ENCODE measurements around the gene ABCB1.
"Not testable (repeated sequence)": the region's sequence is repeated elsewhere in the genome, so short reads cannot be mapped to it uniquely, and the experiment has no call there.

Gene ABCB1

DNA sequence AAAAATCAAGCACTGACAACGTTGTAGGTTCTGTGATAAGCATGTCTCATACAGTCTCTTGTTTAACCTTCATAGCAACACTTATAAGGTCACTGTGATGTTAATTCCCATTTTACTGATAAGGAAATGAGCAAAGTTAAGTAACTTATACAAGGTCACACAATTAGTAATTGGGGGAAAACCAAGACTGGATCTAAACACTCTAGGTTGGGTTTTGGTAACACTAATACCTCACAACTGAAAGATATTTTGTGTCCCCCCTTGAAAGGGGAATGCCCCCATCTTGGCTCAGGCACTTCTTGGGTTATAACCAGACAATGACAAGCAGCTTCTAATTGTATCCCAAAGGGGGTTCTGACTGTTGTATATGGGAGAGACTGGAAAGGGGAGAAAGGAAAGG lies 89.2 kb downstream of the ABCB1 start:
- DNase-seq: no peak

DNA sequence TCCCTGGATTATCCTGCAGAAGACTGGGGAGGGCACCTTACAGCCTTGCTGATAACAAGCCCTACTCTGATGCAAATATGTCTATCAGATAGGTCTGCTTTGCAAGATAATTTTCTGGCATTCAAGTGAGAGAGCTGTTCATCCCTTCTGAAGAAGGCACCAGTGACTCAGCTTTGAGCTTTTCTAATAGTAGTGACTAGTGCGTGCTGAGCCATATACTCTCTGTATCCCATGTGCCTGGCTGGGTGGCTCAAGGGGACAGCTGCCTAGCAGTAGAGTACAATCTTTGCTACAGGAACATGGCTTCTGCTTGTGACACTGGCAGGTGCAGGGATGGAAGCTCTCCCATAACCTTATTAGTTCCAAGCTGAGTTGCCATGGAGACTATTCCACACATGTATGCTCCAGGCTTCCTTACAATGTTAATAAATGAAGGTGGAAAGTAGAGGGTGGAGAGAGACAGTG lies 90.2 kb downstream of the ABCB1 start:
- DNase-seq: peak; percentile 67

DNA sequence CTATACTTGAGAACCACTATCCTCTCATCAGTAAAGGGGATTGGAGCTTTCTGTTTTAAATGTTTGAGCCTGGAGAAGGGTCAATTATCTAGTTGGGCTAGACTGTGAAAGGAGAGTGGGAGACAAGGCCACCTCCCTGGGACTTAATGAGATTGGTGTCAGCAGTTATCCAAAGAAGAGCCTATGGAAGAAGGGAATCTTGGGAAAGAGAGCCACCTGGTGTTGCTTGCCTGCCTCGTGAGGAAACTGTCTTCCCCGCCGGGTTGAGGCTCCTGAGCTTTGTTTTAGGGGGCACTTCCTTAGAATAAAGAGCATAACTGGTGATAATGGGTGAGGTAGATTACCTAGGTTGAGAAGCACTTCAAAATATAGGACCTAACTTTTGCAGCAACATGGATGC lies 93.2 kb downstream of the ABCB1 start:
- no peak for DNase-seq

DNA sequence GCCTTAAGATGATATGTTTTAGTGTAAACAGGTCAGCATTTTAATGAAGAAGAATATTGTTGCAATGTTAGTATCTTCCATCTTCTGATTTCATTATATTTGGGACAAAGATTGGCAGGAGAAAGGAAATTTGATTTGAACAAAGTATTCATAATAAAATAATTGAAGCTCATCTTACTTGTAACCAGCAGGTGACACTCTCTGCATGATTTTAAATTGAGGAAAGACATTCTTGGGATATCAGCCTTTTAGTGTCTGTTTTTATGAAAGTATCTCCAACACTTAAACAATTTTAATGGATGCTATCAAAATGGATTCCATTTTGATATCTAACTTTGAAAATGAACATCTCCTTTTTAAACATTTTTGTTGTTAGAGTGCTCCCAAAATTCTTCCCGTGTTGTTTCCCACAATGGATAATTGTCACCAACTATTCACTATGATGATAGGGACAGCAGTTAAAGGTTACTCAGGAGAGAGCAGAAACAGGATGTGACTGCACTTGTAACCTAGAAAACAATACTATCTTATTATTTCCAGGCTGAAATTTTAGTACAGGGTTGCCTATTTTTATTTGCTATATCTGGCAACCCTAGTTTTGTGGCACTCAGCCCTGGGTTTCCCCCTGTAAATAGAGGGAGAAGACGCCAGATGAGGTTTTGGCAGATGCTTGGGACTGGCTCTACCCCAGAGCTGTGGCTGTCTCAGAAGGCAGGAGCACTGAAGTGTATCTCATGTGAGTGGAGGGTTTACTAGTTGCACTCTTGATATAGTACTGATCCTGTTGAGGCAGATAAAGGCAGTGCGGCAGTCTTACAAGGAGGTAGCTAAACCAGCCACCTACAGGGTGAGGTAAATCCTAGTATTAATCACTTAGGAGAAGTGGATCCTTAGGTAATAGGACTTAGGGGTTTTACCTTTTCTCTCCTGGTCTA lies 94.2 kb downstream of the ABCB1 start:
- DNase-seq: peak; percentile 32

DNA sequence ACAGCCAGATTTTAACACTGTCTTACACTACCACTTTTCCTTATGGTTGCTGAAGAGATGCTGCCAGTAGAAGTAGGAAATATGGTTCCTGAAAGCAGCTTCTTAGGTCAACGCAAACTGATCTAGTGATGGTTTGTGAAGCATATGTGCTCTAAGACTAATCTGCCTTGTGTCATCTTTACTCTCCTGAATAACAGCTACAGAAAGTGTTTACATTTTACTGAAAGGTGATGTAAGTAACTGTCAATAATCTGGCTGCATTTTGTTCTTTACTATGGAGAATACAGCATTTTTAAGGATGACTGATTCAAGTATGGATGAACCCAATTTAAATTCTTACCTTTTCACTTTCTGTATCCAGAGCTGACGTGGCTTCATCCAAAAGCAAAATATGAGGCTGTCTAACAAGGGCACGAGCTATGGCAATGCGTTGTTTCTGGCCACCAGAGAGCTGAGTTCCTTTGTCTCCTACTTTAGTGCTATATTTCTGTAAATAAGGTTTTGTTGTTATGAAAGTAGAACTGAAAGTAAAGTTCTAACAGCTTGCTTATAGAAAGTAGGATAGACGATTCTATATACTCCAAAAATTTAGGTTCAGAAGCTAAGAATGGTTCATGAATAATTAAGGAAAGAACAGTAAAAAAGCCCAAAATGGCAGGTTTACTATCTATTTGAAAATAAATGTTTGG lies 95.0 kb downstream of the ABCB1 start:
- DNase-seq: no peak

DNA sequence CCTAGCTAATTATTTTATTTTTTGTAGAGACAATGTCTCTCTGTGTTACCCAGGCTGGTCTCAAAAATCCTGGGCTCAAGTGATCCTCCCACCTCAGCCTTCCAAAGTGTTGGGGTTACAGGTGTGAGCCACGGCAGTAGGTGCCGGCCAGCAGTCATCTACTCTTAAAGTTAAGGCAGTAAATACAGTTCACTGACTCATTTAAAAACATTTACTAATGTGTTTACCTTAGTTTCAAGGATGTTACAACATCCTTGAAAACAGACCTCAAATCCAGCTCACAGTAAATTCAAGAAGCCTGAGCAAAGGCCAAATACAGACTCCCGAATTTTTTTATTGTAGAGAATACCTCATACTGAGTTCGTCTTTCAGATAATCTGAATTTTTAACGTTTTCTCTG lies 95.6 kb downstream of the ABCB1 start:
- DNase-seq: no peak

DNA sequence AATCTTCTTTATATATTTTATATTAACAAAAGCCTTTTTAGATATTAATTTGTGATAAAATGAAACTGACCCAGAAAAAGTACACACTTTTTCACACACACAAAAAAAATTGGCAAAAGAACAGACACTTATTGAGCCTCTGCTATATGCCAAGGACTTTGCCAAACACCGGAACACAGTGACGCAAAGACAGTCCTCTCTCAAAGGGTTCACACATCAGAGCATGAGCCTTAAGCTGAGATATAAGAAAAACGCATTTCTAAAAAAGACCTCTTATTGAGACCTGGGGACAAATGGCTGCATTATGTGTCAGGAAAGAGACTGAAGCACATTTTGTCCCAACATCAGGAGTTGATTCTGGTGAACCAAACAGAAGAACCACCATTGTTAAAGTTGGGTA lies 101.2 kb downstream of the ABCB1 start:
- DNase-seq: no peak

DNA sequence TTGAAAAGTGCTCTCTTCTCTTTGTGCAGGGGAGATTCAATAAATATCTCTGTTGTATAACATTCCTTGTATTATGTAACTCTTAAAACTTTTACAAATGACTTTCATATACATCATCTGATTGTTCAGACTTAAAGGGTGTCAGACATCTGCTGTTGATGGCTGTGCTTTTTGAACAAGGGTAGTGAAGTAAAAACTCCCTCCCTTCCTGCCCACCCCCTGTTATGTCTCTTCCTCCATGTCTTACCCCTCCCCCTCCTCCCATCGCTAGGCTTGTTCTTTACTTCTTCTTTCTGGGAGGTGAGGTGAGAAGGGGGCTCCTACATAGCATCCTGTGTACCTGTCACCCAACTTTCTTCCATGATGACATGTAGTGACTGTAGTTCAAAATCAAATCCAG lies 101.8 kb downstream of the ABCB1 start:
- DNase-seq: no peak

DNA sequence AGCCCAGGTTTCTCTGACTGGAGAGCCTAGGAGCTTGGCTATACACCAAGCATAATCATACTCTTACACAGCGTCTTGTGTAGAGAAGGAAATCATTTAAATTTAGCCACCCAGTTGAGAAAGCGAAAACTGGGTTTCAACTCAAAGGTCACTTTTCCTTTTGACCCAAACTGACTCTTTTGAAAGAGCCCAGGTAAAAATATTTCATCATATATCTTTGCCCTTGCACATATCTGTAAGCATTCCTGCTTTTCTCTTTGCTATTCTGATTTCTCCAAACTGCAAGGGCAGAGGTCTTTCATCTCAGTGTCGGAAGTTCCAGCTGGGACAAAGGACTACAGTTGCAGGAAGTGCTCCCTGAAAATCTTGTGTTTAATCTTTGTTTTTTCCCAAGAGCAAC lies 103.2 kb downstream of the ABCB1 start:
- no peak for DNase-seq

DNA sequence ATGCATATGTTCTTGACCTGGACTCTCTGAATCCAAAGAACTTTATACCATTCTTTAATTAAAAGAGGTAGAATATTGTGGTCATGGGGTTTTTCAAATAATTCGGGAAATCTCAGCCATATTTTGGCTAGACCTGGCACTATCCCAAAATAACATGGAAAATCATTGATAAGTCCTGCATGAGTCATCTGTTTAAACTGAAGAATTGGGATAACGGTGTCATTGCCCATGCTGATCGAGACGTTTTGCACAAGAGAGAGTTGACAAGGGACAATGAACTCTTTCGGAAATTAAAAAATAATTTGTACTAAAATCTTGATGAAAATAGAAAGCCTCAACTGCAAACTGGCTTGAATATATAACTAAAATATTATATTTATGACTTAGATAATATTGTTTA lies 105.3 kb downstream of the ABCB1 start:
- DNase-seq: no peak

DNA sequence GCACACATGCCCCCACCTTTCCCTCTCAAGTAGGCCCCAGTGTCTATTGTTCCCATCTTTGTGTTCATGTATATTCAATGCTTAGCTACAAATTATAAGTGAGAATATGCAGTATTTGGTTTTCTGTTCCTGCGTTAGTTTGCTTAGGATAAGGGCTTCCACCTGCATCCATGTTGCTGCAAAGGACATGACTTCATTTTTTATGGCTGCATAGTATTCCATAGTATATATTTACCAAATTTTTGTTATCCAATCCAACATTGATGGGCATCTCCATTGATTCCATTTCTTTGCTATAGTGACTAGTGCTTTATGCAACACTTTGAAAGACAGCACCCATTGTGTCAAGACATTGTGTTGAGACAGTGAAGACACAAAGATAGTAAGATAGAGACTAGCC lies 106.2 kb downstream of the ABCB1 start:
- DNase-seq: no peak

DNA sequence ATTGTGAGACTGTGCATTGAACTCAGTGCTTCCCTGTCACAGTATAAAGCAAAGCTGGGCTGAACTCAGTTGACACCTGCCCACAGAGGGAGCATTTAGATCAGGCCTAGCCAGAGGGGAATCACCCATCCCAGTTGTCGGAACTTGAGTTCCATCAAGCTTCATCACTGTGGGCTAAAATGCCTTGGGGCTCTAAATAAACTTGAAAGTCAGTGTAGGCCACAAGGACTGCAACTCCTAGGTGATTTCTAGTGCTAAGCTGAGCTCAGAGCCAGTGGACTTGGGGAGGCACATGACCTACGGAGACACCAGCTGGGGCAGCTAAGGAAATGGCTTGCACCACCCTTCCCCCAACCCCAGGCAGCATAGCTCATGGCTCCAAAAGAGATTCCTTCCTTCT lies 117.6 kb downstream of the ABCB1 start:
- no peak for DNase-seq

DNA sequence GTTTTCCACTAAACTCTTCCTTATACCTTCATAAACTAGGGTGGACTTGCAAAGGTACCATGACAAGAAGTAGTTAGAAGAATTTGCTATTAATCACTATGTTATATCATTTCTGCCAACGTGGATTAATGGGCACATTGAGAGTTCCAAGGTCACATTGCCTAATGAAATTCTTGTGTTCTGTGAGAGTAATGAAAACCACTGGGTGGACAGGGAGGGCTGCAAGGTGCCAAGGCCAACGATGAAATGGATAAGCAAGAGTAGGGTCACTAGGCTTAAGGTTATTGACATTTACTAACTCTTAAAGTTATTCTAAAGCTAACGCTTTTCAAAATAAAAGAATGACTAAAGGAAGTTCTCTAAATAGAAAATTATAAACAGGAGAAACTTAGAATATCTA lies 118.6 kb downstream of the ABCB1 start:
- no peak for DNase-seq

DNA sequence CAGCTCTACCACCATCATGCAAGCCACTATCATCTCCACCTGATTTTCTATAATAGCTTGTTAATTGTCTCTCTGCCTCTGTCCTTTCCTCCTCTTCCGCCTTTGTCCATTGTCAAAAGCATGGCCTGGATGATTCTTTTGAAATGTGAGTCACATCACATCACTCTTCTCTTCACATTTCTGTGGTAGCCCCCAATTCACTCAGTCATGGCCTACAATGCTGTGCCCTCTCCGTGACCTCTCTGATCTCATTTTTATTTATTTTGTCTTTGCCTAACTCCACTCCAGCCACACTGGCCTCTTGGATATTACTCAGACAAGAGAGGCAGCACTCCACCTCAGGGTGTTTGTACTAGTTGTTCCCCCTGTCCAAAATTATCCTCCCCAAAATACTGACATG lies 120.3 kb downstream of the ABCB1 start:
- DNase-seq: no peak

DNA sequence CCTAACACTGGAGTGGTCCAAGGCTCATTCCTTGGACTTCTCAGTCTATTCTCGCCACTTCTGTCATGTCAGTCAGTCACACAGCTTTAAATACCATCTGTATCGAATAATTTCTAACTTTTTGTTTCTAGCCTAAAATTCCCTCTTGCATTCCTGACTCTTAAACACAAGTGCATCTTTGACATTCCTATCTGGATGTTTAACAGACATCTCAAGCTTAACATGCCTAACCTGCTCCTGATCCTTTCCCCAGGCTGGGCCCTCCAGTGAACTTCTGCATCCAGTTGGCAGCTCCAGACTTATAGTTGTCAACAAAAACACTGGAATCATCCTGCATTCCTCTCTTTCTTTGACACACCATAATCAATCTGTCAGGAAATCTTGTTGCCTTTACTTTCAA lies 120.7 kb downstream of the ABCB1 start:
- DNase-seq: no peak

DNA sequence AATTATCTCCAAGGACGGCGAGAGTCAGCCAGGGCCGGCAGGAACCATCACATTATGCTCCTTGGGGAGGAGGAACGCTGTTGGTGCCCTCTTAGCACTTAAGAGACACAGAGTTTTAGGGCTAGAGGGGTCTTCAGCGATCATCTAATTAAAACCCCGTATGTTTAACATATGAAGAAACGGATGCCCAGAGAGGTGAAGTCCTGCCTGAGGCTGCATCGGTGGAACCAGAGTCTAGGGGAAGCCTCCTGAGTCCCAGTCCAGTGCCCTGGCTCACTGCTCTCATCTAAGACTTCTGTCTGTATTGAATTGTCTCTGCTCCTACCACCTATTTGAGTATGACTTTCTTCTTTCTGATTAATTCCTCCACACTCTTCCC lies 124.5 kb downstream of the ABCB1 start:
- no peak for DNase-seq

DNA sequence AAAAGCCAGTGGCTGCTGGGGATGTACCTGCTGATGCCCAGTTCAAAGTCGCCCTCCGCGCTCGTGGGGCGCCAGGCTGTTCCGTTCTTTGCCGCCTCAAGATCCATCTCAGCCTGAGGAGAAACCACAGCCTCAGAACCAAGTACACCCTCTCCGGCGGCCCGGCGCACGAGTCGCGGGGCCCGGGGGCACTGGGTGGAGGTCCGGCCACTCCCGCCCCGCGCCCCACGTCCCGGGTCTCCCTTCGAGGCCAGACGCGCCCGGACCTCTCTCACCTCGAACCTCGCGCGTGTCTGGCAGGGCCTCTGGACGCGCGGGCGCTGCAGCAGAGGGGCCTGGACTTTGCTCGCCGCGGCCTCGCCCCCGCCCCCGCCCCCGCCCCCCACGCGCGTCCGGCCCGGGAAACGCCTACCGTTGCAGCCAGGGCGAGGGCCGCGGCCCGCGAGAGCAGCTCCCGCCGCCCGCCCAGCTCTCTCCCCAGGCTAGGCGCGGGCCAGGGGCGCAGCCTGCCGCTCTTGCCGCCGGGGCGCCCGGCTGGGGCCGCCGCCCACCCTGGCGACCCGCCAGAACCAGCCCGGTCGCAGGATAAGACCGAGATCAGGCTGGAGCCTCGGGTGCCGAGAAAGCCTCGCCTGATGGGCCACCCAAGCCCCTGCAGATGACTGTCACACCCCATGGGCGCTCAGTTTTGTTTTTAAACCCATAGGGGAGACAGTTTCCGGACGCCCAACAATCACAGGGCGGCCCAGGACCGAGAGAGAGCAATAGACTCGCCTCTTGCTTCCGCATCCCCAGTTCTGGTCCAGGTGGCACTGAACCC lies 125.1 kb downstream of the ABCB1 start, which contains the start of gene ABCB4:
Gene ABCB4, minus strand, starts transcription at position 322 of the 820 bp plus-strand sequence. Its CDS starts 215 bp downstream, at position 107.
- DNase-seq: peak; percentile 10

DNA sequence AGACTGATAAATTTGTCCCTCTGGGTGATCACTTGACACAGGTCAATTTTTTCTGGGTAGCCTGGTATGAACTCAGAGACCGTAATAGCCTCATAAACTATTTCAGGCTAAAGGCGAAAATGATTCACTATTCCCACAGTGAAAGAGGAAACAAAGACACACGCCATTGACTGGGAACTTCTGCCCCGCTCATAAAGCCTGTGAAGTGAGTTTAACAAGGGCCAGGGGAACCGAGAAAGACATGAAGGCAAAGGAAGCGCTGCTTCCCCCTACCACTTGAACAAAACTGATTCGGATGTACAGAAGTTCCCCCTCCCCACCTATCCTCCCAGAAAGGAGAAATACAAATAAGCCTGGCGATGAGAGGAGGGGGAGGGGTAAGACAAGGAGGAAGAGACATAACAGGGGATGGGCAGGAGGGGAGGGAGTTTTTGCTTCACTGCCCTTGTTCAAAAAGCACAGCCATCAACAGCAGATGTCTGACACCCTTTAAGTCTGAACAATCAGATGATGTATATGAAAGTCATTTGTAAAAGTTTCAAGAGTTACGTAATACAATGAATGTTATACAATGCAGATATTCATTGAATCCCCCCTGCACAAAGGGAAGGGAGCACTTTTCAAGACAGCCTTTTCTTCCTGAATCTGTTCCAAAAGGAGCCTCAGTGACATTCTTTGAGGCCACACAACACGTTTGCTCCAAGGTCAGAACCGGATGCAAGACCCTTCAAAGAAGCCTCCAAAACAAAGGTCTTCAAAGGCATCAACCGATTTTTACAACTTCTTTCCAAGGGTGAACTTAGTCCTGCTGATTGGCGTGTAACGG lies 125.9 kb downstream of the ABCB1 start:
- no peak for DNase-seq

DNA sequence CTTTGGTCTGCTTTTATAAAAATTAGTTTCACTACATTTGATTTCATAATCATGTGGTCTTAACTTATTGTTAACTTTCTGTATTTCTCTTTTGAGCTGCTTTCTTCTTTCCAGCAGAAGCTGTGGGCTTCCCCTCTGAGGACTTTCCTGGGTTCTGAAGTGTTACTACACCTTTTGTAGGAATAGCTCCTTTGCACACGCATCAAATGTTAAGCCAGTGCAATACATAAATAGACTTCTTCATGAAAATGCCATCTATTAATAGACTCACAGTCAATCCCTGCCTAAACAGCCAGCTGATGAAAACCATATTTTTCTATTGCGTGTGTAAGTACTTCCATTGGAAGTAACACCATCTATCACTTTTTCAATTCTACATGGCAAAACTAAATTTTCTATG lies 126.7 kb downstream of the ABCB1 start:
- no peak for DNase-seq

DNA sequence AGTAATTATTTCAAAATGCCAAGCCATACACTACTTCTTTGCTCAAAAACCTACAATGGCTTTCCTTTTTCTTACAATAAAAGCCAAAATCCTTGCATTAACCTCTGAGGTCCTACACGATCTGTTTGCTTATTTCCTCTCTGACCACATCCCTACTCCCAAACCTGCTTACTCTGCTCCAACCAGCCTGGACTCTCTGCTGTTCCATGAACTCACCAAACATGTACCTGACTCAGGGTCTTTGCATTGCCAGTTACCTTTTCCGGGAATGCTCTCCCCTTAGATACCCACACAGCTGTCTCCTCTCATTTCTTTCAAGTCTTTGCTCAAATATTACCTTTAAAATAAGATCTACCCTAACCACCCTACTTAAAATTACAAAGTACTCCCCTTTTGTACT lies 127.5 kb downstream of the ABCB1 start:
- DNase-seq: no peak

DNA sequence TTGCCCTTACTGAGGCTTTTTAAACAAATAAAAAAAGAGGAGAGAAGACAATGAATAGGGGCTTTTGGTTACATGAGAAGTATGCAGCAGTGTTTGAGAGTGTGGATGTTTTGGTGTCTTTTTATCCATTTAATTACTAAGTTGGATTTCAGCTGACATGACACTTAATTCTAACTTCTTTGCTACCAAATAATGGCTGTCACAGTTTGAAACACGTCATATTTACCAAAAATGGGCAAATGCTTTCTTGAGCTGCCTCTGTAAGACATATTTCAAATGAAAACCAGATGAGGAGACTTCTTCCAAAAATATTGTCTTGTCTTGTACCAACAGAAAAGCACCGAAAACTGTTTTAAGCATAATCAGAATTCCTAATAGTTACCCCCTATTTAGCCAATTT lies 129.2 kb downstream of the ABCB1 start:
- DNase-seq: no peak

DNA sequence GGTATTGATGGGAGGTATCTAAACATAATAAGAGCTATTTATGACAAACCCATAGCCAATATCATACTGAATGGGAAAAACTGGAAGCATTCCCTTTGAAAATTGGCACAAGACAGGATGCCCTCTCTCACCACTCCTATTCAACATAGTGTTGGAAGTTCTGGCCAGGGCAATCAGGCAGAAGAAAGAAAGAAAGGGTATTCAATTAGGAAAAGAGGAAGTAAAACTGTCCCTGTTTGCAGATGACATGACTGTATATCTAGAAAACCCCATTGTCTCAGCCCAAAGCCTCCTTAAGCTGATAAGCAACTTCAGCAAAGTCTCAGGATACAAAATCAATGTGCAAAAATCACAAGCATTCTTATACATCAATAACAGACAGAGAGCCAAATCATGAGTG lies 131.5 kb downstream of the ABCB1 start:
- DNase-seq: not testable (repeated sequence)

DNA sequence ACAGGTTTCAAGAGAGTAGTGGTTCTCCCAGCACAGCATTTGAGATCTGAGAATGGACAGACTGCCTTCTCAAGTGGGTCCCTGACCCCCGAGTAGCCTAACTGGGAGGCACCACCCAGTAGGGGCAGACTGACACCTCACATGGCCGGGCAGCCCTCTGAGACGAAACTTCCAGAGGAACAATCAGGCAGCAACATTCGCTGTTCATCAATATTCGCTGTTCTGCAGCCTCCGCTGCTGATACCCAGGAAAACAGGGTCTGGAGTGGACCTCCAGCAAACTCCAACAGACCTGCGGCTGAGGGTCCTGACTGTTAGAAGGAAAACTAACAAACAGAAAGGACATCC lies 135.2 kb downstream of the ABCB1 start:
- DNase-seq: not testable (repeated sequence)

All from hematopoietic multipotent progenitor cell treated with erythropoietin and hydrocortisone succinate and interleukin-3 and kit ligand, for 8 days (in vitro differentiated cells).